Measurements from ENCODE around the gene CRIM1. TPM values are rescaled to one million over a fixed set of nuclear protein-coding genes. Genes with fewer than 3 reads are reported as not detected.

The CRIM1 gene
- total RNA-seq, 2 donors from 2014 or later, result 26.7 to 26.9 TPM

GRCh38 chr2:36404318-36404717, 48.7 kb downstream of the CRIM1 start:
- no peak overlapping the region for H3K4me3 ChIP-seq (ENCODE audit: low read length)
- H3K36me3 ChIP-seq (ENCODE audit: control insufficient read depth, insufficient read depth, low read length), result peaks cover 5% of the 10 kb centered on the region
- no peaks in the 10 kb centered on the region for H3K27me3 ChIP-seq (ENCODE audit: control insufficient read depth, insufficient read depth, low read length, poor library complexity, severe bottlenecking)
- no peak overlapping the region for H3K9ac ChIP-seq (ENCODE audit: extremely low read depth, low read length, poor library complexity, severe bottlenecking)
- Mint-ChIP-seq H3K4me3 (no peak overlapping the region), H3K4me1 (peaks cover 17% of the 10 kb centered on the region), H3K27me3 (ENCODE audit: insufficient read depth) (no peaks in the 10 kb centered on the region), H3K27ac (no peak overlapping the region), H3K36me3 (ENCODE audit: low read depth) (no peaks in the 10 kb centered on the region), H3K9me3 (no peaks in the 10 kb centered on the region)
- TF ChIP-seq CTCF (conservative IDR thresholded peaks at IDR 0.05), result no peak
- H3K27ac ChIP-seq (ENCODE audit: low read depth, low read length), result no peak overlapping the region
- no peaks in the 10 kb centered on the region for H3K9me3 ChIP-seq (ENCODE audit: control insufficient read depth, low read length)
- no peaks in the 10 kb centered on the region for H3K4me1 ChIP-seq (ENCODE audit: control insufficient read depth, insufficient read depth, low read length)
- WGBS, 2 experiments (ENCODE audit: insufficient coverage in 1 of 2, insufficient read length in 1 of 2), result 92% methylated on average over 3 of the region's 3 CpGs; no CpG with 5 or more reads in 1 of the 2 experiments
- DNase-seq, result no peak

GRCh38 chr2:36404754-36405153, 49.2 kb downstream of the CRIM1 start:
- 94% methylated on average over 5 of the region's 5 CpGs; no CpG with 5 or more reads in 1 of the 2 experiments for WGBS, 2 experiments (ENCODE audit: insufficient coverage in 1 of 2, insufficient read length in 1 of 2)
- no peaks in the 10 kb centered on the region for H3K27me3 Mint-ChIP-seq (ENCODE audit: insufficient read depth)
- peaks cover 18% of the 10 kb centered on the region for H3K4me1 Mint-ChIP-seq
- H3K27ac Mint-ChIP-seq, result no peak overlapping the region
- H3K9ac ChIP-seq (ENCODE audit: extremely low read depth, low read length, poor library complexity, severe bottlenecking), result no peak overlapping the region
- no peak for DNase-seq
- H3K27ac ChIP-seq (ENCODE audit: low read depth, low read length), result no peak overlapping the region
- no peak overlapping the region for H3K4me3 Mint-ChIP-seq
- peaks cover 5% of the 10 kb centered on the region for H3K36me3 ChIP-seq (ENCODE audit: control insufficient read depth, insufficient read depth, low read length)
- TF ChIP-seq CTCF (conservative IDR thresholded peaks at IDR 0.05), result no peak
- H3K9me3 Mint-ChIP-seq, result no peaks in the 10 kb centered on the region
- no peak overlapping the region for H3K4me3 ChIP-seq (ENCODE audit: low read length)
- no peaks in the 10 kb centered on the region for H3K36me3 Mint-ChIP-seq (ENCODE audit: low read depth)
- H3K27me3 ChIP-seq (ENCODE audit: control insufficient read depth, insufficient read depth, low read length, poor library complexity, severe bottlenecking), result no peaks in the 10 kb centered on the region
- H3K9me3 ChIP-seq (ENCODE audit: control insufficient read depth, low read length), result no peaks in the 10 kb centered on the region
- no peaks in the 10 kb centered on the region for H3K4me1 ChIP-seq (ENCODE audit: control insufficient read depth, insufficient read depth, low read length)

GRCh38 chr2:36405183-36405582, 49.6 kb downstream of the CRIM1 start:
- Histone ChIP-seq H3K9me3 (ENCODE audit: control insufficient read depth, low read length) (no peaks in the 10 kb centered on the region), H3K27me3 (ENCODE audit: control insufficient read depth, insufficient read depth, low read length, poor library complexity, severe bottlenecking) (no peaks in the 10 kb centered on the region), H3K4me3 (ENCODE audit: low read length) (no peak overlapping the region), H3K36me3 (ENCODE audit: control insufficient read depth, insufficient read depth, low read length) (peaks cover 5% of the 10 kb centered on the region), H3K27ac (ENCODE audit: low read depth, low read length) (no peak overlapping the region), H3K9ac (ENCODE audit: extremely low read depth, low read length, poor library complexity, severe bottlenecking) (no peak overlapping the region), H3K4me1 (ENCODE audit: control insufficient read depth, insufficient read depth, low read length) (no peaks in the 10 kb centered on the region)
- no peak overlapping the region for H3K4me3 Mint-ChIP-seq
- peaks cover 21% of the 10 kb centered on the region for H3K4me1 Mint-ChIP-seq
- no peak for DNase-seq
- H3K27me3 Mint-ChIP-seq (ENCODE audit: insufficient read depth), result no peaks in the 10 kb centered on the region
- no peak for TF ChIP-seq CTCF (conservative IDR thresholded peaks at IDR 0.05)
- no peaks in the 10 kb centered on the region for H3K36me3 Mint-ChIP-seq (ENCODE audit: low read depth)
- 87 to 91% methylated on average over 4 to 5 of the region's 5 CpGs for WGBS, 2 experiments (ENCODE audit: insufficient coverage in 1 of 2, insufficient read length in 1 of 2)
- no peak overlapping the region for H3K27ac Mint-ChIP-seq
- no peaks in the 10 kb centered on the region for H3K9me3 Mint-ChIP-seq

Data from endodermal cell (in vitro differentiated cells).